Stimulated activated CD8-positive, alpha-beta memory T cell treated with anti-CD3 and anti-CD28 coated beads, Interleukin-15, amount 100 ng/mL, for 24 hours (primary cell): ENCODE results near the gene DENND6B.
"Not testable (repeated sequence)": the region's sequence is repeated elsewhere in the genome, so short reads cannot be mapped to it uniquely, and the experiment has no call there.

Experiments used
- DNase-seq: peaks from one replicate; pipeline ENCODE4 v3.0.0-alpha.2; 2020; ENCODE audit warnings: low read depth

Gene DENND6B

GRCh38 chr22:50339945-50340879 lies 13.4 kb upstream of the DENND6B start:
- no peak for DNase-seq

- DNase-seq: no peak
Observed at GRCh38 chr22:50338860-50339462, 12.1 kb upstream of the DENND6B start.

- DNase-seq: no peak
Observed at GRCh38 chr22:50338042-50338573, 11.3 kb upstream of the DENND6B start.

- no peak for DNase-seq
Observed at GRCh38 chr22:50337262-50338041, 10.6 kb upstream of the DENND6B start.

- DNase-seq: not testable (repeated sequence)
Observed at GRCh38 chr22:50334433-50334832, 7.6 kb upstream of the DENND6B start.

GRCh38 chr22:50329236-50329635 lies 2.4 kb upstream of the DENND6B start:
- no peak for DNase-seq

- no peak for DNase-seq
Observed at GRCh38 chr22:50327711-50328019, 853 bp upstream of the DENND6B start.

DNA sequence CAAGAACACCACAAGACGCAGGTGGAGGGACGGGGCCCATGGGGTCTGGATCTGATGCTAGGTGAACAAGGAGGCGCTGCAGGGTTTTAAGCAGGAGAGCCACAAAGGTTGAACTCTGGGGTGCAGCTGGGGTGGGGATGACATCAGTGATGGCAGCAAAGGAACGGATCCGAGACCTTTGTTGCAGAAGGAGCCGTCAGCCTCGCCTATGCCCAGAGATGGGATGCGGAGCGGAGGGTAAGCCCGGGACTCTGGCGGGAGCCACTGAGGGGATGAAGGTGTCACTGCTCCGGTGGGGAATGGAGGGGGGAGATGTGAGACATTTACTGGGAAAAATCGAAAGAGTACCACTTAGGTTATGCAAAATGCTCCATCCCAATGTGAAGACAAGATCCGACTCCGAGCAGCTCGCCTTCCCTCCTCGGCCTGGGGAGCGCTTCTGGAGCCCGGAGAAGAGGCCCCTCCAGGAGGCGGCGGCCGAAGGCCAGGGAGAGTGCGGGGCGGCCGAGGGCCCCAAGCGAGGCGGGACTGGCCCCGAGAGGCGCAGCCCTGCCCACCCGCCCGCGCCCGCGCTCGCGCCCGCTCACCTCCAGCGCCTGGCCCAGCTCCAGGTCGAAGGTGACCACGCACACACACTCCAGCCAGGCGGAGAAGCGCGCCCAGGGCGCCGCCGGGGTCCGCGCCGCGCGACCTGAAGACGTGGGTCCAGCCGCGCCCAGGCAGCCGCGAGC lies 422 bp downstream of the DENND6B start:
- no peak for DNase-seq

GRCh38 chr22:50325444-50326224 lies 1.2 kb downstream of the DENND6B start:
- no peak for DNase-seq

DNA sequence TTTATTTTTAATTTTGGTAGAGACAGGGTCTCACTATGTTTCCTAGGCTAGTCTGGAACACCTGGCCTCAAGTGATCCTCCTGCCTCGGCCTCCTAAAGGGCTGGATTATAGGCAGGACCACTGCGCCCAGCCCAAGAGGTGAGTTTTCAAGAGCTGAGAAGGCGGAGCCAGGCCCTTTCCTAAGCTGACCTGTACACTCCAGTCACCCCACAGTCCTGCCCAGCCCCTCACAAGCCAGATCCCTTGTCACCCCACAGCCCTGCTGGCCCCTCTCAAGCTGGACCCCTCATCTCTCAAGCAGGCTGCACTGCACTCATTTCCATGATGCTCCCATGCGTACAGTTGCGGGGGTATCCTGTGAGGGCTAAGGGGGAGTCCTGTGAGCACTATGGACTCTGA lies 2.9 kb downstream of the DENND6B start:
- no peak for DNase-seq

- DNase-seq: not testable (repeated sequence)
Observed at GRCh38 chr22:50322382-50323104, 4.3 kb downstream of the DENND6B start.

DNA sequence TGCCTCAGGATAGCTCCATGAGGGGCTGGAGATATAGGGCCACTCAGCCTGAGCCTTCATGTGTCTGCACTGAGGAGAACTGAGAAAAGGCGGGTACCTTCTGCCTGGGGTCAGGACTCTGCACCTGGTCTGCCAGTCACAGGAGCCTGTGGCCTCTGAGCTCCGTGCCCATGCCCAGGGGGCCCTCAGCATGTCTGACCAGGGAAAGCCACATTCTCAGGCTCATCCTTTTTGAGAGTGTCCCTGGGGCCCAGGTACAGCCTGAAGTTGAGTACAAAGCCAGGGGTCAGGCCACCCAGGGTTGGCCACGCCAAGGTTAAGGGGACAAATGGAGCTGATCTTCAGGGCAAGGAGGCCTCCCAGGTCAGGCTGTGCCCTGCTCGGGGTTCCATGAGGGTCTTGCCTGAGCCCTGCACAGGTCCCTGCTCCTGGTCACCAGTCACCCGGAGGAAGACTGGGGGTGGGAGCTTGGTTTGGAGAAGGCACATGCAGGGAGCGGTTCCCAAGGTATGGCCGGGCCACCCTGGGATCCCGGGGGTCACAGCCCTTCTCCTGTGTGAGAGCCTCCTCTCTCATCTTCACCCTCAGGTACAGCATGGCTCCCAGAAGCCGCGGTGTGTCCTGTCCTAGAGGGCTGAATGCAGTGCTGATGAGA lies 6.0 kb downstream of the DENND6B start:
- no peak for DNase-seq

DNA sequence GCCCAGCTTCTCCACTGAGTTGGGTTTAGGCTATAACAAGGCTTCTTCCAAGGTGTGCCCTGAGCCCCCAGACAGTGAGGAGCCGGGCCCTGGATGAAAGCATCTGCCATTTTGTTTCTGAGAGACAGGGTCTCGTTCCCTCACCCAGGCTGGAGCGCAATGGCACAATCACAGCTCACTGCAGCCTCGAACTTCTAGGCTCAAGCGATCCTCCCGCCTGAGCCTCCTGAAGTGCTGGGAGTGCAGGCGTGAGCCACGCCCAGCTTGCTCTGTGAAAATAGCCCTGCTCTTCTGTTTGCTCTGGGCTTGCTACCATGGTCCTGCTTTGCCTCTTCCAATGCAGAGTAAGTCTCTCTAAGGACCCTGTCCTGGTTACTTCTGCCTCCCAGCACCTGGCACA lies 6.7 kb downstream of the DENND6B start:
- DNase-seq: no peak

- no peak for DNase-seq
Observed at GRCh38 chr22:50319503-50319951, 7.3 kb downstream of the DENND6B start.

DNA sequence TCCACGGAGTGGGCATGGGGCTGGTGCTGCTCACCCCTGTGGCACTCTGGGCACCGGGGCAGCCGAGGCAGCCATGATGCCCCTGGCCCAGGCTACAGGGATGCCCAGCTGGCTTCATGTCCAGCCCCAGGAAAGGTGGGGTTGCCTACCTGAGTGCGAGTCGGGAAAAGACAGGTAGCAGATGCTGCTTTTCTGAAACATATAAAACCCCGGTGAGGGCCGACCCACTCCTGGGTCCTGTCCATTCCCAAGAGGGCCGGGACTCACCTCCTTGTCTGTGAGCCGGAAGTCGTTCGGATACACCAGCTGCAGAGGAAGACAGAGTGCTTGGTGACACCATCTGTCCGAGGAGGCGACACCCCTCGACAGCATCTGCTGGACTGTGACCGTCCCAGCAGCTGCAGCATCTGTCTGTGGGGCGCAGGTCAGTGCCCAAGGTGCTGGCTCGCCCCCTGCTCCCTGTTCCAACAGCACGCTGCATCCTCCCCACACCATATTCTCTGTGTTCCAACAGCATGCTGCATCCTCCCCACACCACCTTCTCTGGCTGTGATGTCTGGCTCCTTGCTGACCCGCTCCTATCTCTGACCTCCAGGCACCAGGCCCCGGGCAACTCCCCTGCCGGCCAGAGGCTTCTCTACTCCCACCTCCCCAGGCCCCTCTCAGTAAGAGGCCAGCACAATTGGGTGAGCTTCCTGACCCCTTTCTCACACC lies 8.0 kb downstream of the DENND6B start:
- no peak for DNase-seq

DNA sequence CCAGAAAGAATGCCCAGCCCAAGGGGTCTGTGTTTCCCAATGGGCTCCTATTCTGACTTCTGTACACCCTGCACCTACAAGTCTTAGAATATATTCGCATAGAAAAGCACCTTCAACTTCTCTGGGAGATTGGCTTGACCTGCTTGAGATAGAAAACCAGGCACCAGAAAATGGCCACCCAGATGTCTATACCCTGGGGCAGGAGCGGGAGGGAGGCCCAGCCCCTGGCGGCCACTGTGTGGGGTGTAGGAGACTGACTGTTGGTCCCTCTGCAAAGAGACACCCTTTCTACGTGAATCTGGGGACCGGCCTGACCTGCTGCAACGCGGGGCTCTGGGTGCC lies 8.5 kb downstream of the DENND6B start:
- no peak for DNase-seq

DNA sequence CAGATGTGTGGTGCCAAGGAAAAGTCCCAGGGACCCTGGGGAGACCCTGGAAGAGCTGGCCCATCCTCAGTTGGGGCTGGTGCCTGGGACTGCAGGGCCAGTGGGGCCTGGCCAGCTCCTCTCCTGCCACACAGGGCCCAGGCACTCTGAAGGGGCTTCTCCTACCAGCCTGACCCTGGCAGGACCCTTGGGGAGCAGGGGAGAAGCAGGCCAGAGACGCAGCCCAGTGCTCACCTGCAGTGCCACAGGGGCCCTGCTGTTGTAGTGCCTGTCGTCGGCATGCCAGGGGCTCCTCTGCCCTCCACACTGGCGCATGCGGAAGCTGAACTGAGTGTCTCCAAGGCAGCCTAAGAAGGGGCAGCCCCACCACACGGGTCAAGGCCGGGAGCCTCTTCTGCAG lies 9.1 kb downstream of the DENND6B start:
- DNase-seq: no peak

DNA sequence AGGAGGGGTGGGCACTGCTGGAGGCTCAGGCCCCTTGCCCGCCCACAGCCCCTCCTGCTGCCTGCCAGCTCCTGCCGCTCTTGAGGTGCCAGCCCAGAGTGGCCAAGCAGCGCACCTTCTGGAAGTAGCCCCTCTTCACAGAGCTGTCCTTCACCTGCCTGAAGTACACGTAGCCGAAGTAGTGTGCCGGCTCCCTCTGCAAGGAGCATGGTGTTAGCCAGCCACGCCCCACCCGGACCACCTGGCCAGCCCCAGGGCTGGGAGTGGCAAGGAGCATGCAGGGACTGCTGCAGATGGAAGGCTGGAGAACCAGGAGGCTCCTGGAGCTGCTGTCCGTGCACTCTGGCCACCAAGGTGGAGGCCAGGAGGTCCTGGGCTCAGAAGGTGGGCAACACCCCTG lies 9.6 kb downstream of the DENND6B start:
- no peak for DNase-seq
